HG03442 (cell line): ENCODE results near the gene NPPB.

ENCODE experiments used
- ATAC-seq: cut with Tn5 transposase; IDR thresholded peaks from one replicate; pipeline ENCODE4 v1.9.1; 2021; ENCODE audit warnings: mild to moderate bottlenecking, moderate library complexity; ENCODE audit not compliant: unreplicated experiment

The NPPB gene

GRCh38 chr1:11881749-11882441 is 23.1 kb upstream of the NPPB start:
- no peak for ATAC-seq

GRCh38 chr1:11880911-11881748 is 22.4 kb upstream of the NPPB start:
- ATAC-seq, result no peak

DNA sequence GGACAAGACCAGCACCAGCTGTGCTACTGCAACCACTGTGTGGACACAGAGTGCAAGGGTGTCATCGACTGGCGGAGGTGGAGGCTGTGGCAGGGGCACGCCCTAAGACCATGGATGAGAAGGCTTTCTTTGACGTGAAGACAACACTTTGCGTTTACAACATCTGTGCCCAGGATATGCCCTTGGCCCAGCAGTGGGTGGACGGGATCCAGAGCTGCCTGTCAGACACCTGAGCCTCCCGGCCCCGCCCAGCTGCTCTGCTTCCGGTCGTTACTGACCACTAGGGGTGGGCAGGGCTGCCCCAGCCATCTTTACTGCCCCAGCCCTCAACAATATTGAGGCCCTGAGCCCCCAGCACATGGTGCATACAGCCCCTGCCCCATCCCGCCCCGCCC is 21.4 kb upstream of the NPPB start:
- no peak for ATAC-seq

GRCh38 chr1:11879311-11880180 is 20.8 kb upstream of the NPPB start:
- no peak for ATAC-seq

DNA sequence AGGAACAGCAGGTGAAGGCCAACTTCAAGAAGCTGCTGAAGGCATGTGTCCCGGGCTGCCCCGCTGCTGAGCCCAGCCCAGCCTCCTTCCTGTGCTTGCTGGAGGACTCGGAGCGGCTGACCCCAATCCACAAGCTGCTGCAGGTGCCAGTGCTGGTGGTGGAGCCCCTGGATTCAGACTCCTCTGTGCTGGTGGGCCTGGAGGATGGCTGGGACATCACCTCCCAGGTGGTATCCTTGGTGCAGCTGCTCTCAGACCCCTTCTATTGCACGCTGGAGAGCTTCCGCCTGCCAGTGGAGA is 20.1 kb upstream of the NPPB start:
- ATAC-seq, result no peak

DNA sequence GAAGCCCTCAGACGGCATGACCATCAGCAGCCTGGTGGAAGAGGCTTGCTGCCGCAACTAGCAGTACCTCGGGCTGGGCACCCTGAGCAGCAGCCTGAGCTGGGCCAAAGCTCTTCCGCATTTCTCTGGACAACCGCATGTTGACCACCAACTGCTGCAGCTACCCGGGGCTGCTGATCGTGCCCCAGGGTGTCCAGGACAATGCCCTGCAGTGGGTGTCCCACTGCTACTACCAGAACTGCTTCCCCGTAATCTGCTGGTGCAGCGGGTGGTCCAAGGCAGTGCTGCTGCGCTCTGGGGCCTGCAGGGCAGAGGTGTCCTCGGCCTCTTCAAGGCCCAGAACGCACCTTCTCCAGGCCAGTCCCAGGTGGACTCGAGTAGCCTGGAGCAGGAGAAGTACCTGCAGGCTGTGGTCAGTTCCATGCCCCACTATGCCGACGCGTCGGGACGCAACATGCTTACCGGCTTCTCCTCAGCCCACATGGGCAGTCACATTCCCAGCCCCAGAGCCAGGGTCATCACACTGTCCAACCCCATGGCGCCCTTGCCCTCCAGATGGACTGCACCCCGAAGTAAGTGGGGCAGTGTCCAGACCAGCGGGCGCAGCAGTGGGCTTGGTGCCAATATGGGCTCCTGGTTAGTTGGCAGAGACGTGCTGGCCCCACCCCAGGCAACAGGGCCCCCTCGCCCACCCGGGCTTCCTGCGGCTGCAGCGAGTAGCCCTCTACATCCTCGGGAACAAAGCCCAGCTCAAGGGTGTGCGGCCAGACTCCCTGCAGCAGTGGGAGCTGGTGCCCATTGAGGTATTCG is 19.5 kb upstream of the NPPB start:
- ATAC-seq, result no peak

DNA sequence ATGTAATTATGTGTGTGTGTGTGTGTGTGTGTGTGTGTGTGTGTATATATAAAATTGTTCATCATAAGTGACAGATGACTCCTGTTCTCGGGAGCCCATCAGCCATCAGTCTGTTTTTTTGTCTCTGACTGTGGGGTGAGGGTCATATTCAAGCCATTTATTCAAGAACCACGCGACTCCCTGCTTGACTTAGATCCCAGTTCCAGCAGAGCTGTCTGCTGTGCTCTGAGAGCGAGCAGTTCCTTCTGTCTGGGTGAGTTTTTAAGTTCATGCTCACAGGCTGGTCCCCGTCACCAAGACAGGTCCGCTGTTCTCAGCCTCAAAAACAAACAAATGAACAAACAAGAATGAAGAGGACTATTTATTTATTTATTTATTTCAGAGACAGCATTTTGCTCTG is 18.3 kb upstream of the NPPB start:
- ATAC-seq, result no peak

DNA sequence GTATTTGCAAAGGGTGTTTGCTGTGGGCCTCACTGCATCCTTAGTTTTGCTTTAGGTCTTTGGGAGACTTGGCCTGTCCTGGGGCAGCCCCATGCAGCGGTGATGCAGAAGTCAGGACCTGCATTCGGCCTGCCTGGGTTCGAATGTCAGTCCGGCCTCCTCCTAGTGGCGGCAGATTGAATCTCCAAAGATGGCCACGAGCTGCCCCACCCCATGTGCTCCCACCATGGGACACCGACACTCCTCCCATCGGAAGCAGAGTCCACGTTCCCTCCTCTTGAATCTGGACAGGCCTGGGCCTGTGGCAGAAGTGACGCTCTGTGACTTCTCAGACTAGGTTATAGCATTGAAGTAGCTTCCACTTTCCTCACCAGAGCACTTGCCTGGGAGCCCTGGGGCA is 16.3 kb upstream of the NPPB start:
- no peak for ATAC-seq

DNA sequence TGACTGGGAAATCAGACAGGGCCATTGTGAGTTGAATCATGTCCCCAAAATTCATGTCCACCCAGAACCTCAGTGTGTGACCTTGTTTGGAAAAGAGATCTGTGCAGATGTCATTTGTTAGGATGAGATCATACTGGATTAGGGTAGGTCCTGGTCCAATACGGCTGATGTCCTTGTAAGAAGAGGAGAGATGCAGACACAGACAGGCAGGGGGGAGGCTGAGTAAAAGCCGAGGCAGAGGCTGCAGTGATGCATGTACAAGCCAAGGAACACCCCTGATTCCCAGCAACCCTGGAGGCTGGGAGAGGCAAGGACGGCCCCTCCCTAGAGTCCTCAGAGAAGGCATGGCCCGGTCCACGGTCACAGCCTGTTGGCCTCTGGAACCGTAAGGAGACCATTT is 15.9 kb upstream of the NPPB start:
- no peak for ATAC-seq

GRCh38 chr1:11874258-11874562 is 15.5 kb upstream of the NPPB start:
- no peak for ATAC-seq

- no peak for ATAC-seq
These were observed 14.9 kb upstream of the NPPB start for GRCh38 chr1:11873395-11874257.

DNA sequence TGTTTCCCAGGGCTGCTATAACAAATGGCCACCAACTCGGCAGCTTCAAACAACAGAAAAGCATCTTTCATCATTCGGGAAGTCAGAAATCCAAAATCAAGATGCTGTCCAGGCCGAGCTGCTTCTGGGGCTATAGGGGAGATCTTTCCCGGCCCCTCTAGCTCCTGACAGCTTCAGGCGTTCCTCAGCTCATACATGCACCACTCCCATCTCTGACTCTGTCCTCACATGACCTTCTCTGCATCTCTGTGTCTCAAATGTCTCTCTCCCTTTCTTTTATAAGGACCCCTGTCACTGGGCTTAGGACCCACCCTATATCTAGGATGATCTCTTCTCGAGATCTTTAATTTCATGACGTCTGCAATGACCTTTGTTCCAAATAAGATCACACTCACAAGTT is 13.8 kb upstream of the NPPB start:
- no peak for ATAC-seq

DNA sequence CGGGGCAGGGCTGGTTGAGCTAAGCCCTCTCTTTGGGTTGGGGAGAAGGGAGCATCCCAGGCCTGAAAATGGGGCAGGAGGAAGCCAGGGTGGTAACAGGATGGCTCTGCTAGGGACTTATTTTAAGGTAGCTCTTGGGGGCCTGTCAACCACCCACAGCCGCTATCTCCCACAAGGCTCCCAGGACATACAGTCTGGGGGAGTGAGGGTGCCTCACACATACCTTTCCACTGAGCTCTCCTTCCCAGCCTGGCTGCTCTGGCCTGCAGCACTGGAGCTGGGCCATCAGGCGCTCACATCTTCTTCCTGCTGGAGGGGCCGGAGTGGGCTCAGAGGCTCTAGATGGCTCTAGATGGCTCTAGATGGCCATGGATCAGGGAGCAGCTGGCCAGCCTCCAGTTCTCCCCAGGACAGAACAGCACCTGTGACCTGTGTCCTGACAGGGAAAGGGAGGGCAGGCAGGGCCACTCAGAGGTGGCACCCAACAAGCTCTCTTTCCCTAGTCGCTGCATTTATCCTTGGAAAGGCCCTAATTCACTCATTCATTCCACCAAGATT is 11.0 kb upstream of the NPPB start:
- no peak for ATAC-seq

GRCh38 chr1:11869104-11869503 is 10.4 kb upstream of the NPPB start:
- ATAC-seq, result no peak

- ATAC-seq, result no peak
These were observed 9.7 kb upstream of the NPPB start for GRCh38 chr1:11868331-11868980.

GRCh38 chr1:11862890-11863289 is 4.1 kb upstream of the NPPB start:
- no peak for ATAC-seq

DNA sequence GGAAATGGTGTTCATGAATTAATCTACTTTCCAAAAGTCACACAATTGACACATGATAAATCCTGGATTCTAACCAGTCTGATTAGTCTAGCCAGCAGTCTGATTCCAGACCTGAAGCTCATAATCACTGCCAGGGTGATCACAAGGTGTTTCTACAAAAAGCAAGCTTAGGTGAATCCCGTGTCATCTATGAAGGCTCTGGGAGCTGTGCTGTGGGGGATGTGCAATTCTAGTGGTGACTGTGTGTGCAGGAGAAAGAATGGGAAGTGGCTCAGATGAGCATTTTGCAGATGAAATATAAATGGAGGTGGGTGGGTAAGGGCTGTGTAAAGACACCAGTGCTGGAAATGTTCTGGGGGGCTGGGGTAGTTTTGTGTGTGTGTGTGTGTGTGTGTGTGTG is 1.8 kb upstream of the NPPB start:
- no peak for ATAC-seq

GRCh38 chr1:11860083-11860482 is 1.3 kb upstream of the NPPB start:
- no peak for ATAC-seq
